Esophagus muscularis mucosa (tissue), 4 donors: Measurements from ENCODE around the gene ASTL. TPM values are rescaled to one million over a fixed set of nuclear protein-coding genes. Genes with fewer than 3 reads are reported as not detected.

Experiments used
- DNase-seq: peaks from one replicate; pipeline ENCODE4 v3.0.0-alpha.2; 2017; ENCODE audit errors: extremely low spot score
- H3K27ac ChIP-seq, 4 donors: fragments of 200-600 bp; sonication (generic); replicated peaks in 1 of 4; 1 replicate in 3 of 4; 2 replicates in 1 of 4; pipeline ENCODE4 v1.5.1; 2016 to 2019; ENCODE audit warnings: mild to moderate bottlenecking in 1 of 4
- H3K27me3 ChIP-seq, 4 donors: fragments of 200-600 bp; sonication (generic); one replicate each; pipeline versions ENCODE4 v1.5.1 to v1.6.0; 2016 to 2019
- H3K36me3 ChIP-seq, 4 donors: fragments of 200-600 bp; sonication (generic); one replicate each; pipeline ENCODE4 v1.5.1; 2016 to 2019
- H3K4me1 ChIP-seq, 4 donors: fragments of 200-600 bp; sonication (generic); one replicate each; pipeline ENCODE4 v1.5.1; 2016 to 2019
- H3K4me3 ChIP-seq, 4 donors: fragments of 200-600 bp; sonication (generic); 1 replicate in 2 of 4; 2 replicates in 2 of 4; pipeline ENCODE4 v1.5.1; 2016 to 2019; ENCODE audit warnings: mild to moderate bottlenecking in 4 of 4, moderate library complexity in 1 of 4
- H3K9me3 ChIP-seq, 4 donors: fragments of 200-600 bp; sonication (generic); 1 replicate in 3 of 4; 2 replicates in 1 of 4; pipeline ENCODE4 v1.5.1; 2016 to 2019
- EP300 ChIP-seq: sonication (generic); formaldehyde crosslinking; IDR thresholded peaks from one replicate; pipeline ENCODE4 v1.6.1; 2017; ENCODE audit warnings: antibody characterized with exemption
- POLR2A ChIP-seq: fragments of 450-650 bp; IDR thresholded peaks from one replicate; pipeline ENCODE4 v1.6.1; 2017; ENCODE audit warnings: antibody characterized with exemption, moderate library complexity, mild to moderate bottlenecking, low read depth
- POLR2AphosphoS5 ChIP-seq, 2 donors: sonication (generic); formaldehyde crosslinking; IDR thresholded peaks; one replicate each; pipeline ENCODE4 v1.6.1; 2017; ENCODE audit warnings: antibody characterized with exemption in 2 of 2
- WGBS: methylation state at CpG from one replicate; pipeline ENCODE4 v1.1.5; 2018; 5-methylcytosine and 5-hydroxymethylcytosine counted together
- intact Hi-C: fragments of 100-400 bp; cut with DNase I; formaldehyde crosslinking; loops from one replicate; pipeline ENCODE4 v1.15.1; 2023
- total RNA-seq, 4 donors: library from RNA; depleted of rRNA; stranded (reverse); fragments of >200 nt; gene quantifications; one replicate each; pipeline versions ENCODE4 v1.1.0 to v1.2.1, GENCODE V29; 2016
- TF ChIP-seq, protein P1 (sequence below), 3 experiments: fragments of 200-600 bp in 2 of 3; fragments of 450-650 bp in 1 of 3; sonication (generic) in 2 of 3; IDR thresholded peaks; one replicate each; pipeline ENCODE4 v1.5.1; 2017 to 2019; ENCODE audit warnings: antibody characterized with exemption in 3 of 3, mild to moderate bottlenecking in 2 of 3, moderate library complexity in 1 of 3

Gene ASTL
- total RNA-seq, 4 donors from 2014 or later: not detected

DNA sequence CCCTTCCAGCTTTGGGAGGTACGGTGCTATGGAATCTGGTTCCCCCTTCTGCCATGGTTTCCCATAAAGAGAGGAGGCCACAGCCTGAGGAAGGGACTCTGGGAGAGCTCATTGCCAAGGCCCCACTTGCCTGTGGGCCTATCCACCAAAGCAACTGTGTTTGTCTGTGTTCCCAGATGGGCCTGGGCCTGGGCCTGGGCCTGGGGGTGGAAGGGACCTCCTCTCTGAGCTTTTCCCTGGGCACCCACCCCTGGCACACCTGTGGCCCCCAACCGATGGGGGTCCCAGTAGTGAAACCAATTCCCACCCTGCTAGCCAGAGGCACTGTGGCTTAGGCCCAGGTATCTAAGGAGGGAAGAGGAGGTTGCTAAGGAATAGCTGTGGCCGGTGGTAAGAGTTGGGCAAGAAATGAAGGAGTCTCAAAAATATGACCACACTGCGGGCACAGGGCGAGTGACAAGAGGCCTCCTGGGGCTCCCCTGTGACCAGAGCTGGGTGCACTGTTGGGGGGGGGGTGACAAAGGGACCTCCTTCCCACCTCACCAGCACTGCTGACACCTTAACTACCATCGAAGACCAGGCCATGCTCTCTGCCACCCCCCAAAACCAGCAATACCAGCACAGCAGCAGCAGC is 11.8 kb upstream of the ASTL start:
- intact Hi-C loops: no loop called here
- Histone ChIP-seq H3K4me1 (peaks cover 17 to 39% (median 36%) of the 10 kb centered on the region in 4 donors), H3K36me3 (no peaks in the 10 kb centered on the region), H3K27ac (no peak overlapping the region), H3K27me3 (peaks cover 0 to 7% (median 0%) of the 10 kb centered on the region in 4 donors), H3K4me3 (no peak overlapping the region), H3K9me3 (no peaks in the 10 kb centered on the region)
- TF ChIP-seq EP300 (no peak), POLR2A (no peak), POLR2AphosphoS5 (IDR thresholded peaks at IDR 0.05) (no peak)
- TF ChIP-seq, protein P1, sequence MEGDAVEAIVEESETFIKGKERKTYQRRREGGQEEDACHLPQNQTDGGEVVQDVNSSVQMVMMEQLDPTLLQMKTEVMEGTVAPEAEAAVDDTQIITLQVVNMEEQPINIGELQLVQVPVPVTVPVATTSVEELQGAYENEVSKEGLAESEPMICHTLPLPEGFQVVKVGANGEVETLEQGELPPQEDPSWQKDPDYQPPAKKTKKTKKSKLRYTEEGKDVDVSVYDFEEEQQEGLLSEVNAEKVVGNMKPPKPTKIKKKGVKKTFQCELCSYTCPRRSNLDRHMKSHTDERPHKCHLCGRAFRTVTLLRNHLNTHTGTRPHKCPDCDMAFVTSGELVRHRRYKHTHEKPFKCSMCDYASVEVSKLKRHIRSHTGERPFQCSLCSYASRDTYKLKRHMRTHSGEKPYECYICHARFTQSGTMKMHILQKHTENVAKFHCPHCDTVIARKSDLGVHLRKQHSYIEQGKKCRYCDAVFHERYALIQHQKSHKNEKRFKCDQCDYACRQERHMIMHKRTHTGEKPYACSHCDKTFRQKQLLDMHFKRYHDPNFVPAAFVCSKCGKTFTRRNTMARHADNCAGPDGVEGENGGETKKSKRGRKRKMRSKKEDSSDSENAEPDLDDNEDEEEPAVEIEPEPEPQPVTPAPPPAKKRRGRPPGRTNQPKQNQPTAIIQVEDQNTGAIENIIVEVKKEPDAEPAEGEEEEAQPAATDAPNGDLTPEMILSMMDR (IDR thresholded peaks at IDR 0.05): no peak
- 97% methylated on average over 6 of the region's 6 CpGs for WGBS
- DNase-seq: no peak

DNA sequence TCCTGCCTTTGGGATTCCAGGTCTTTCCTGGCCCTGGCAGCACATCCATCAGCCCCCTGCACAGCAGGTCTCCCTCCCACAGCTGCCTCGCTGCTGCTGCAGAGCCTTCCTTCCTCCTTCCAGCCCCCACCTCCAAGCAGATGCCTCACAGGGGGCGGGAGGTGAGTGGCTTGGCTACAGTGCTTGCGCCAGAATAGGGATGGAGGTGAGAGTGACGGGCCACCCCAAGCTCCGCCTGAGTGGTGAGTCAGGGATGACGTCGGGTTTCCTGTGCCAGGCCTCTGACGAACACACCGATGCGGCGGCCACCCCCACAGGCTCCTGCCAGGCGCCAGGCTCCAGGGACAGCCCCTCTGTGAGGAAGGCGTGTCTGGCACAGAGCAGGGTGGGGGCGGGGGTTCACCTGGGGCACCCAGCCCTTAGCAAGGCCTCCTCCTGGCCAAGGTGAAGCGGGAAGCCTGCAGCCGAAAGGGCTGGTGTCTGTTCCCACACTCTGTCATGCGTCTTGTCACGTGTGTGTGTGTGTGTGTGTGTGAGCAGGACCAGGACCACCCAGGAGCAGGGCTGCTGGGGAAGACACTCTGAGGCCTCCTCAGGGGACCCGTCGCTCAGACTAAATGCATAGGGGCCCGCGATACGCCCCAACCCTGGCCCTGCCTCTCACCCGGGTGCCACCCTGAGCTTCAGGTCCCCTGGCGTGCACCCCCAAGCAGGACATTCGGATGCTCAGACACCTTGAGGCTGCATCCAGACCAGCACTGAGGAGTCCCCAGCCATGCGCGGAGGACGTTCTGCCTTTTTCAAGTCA is 10.3 kb upstream of the ASTL start:
- Histone ChIP-seq H3K27me3 (no peaks in the 10 kb centered on the region), H3K27ac (peak overlapping the region in 3 of 4 donors; percentile 20 to 69 (median 46)), H3K36me3 (no peaks in the 10 kb centered on the region), H3K4me3 (peak overlapping the region in 3 of 4 donors; percentile 14 to 30 (median 21)), H3K4me1 (peaks cover 25 to 50% (median 48%) of the 10 kb centered on the region in 4 donors), H3K9me3 (no peaks in the 10 kb centered on the region)
- DNase-seq: no peak
- WGBS: 33% methylated on average over 26 of the region's 29 CpGs
- TF ChIP-seq POLR2A (no peak), POLR2AphosphoS5 (IDR thresholded peaks at IDR 0.05) (peak; percentile 44 to 69), EP300 (no peak)
- TF ChIP-seq, protein P1 (IDR thresholded peaks at IDR 0.05): no peak
- intact Hi-C loops: loop anchor here (5.0 kb wide), 1 partner anchor 109 kb away; no protein-coding TSS in a partner anchor

DNA sequence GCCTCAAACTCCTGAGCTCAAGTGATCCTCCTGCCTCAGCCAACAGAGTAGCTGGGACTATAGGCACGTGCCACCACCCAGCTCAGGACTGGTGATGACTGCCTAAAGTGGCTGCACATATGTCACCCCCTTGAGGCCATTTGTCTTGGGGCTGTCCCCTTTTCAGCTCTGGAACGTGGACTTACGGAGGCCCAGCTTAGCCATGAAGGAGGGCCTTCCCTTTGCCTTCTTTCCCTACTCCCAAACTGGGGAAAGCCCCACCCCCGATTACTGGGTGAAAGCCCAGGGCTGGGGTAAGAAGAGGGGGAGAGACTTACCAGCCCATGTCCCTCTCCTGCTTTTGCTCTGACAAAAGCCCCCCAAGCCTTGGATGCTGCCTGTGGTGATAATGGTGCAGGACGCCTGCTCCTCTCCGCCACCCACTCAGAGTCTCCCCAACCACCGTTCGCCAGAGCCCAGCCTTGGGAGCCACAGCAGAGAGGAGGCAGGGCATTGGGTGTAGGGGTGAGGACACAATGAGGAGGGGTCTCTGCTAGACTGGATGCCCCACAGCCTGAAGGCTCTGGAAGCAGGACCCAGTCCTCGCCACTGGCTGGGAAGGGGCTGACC is 9.4 kb upstream of the ASTL start:
- H3K4me1 ChIP-seq: peaks cover 25 to 50% (median 48%) of the 10 kb centered on the region in 4 donors
- H3K36me3 ChIP-seq: no peaks in the 10 kb centered on the region
- no peak for DNase-seq
- 86% methylated on average over 9 of the region's 9 CpGs for WGBS
- peak overlapping the region; percentile 20 to 69 (median 34) for H3K27ac ChIP-seq
- H3K27me3 ChIP-seq: no peaks in the 10 kb centered on the region
- no peak overlapping the region for H3K4me3 ChIP-seq
- no peaks in the 10 kb centered on the region for H3K9me3 ChIP-seq
- intact Hi-C loops: loop anchor here (5.0 kb wide), 1 partner anchor 110 kb away; no protein-coding TSS in a partner anchor
- TF ChIP-seq EP300: no peak
- TF ChIP-seq POLR2A: no peak
- TF ChIP-seq POLR2AphosphoS5 (IDR thresholded peaks at IDR 0.05): no peak
- TF ChIP-seq, protein P1 (IDR thresholded peaks at IDR 0.05): no peak

DNA sequence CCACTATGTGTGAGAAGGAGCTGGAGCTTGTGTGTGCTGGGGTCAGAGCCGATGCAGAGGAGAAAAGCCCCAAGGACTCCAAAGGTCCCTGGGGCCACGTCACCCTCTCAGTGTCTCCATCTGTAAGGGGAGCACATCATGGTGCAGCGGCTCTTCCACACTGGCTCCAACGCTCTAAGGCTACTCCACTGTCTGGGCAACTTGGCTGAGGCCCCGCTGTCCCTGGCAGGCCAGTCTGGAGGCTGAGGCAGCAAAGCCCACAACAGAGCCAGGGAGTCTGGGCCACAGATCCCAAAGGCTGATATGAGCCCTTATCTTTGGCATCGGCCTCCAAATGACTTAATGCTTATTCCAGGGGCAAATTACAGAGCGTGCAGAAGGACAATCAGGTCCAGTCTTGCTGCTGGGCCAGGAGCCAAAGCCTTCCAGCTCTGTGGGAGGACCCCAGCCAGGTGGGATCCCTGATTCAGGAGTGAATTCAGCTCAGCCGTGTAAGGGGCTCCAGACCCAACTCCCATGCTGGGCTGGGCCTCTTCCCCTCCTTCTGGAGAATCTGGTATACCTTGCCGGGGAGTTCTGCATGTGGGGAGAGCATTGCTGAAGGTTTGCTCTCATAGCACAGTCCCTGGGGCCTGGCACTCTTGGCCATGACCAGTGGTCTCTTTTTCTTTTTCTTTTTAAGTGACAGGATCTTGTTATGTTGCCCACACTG is 8.7 kb upstream of the ASTL start:
- Histone ChIP-seq H3K36me3 (no peaks in the 10 kb centered on the region), H3K27ac (peak overlapping the region in 2 of 4 donors; percentile 69 to 75), H3K27me3 (no peaks in the 10 kb centered on the region), H3K9me3 (no peaks in the 10 kb centered on the region), H3K4me1 (peaks cover 25 to 50% (median 48%) of the 10 kb centered on the region in 4 donors), H3K4me3 (no peak overlapping the region)
- no peak for TF ChIP-seq EP300
- TF ChIP-seq POLR2A: no peak
- TF ChIP-seq, protein P1 (IDR thresholded peaks at IDR 0.05): no peak
- TF ChIP-seq POLR2AphosphoS5 (IDR thresholded peaks at IDR 0.05): no peak
- intact Hi-C loops: loop anchor here (5.0 kb wide), 1 partner anchor 110 kb away; no protein-coding TSS in a partner anchor
- DNase-seq: no peak
- WGBS: 95% methylated on average over 6 of the region's 9 CpGs
